HG03135 (cell line): ENCODE data around the gene ARHGEF4.

ENCODE experiments used
- ATAC-seq: cut with Tn5 transposase; IDR thresholded peaks from one replicate; pipeline ENCODE4 v1.9.1; 2021; ENCODE audit warnings: mild to moderate bottlenecking, moderate library complexity; ENCODE audit not compliant: unreplicated experiment

Gene ARHGEF4

GRCh38 chr2:131006561-131006960 is 169.8 kb downstream of the ARHGEF4 start:
- no peak for ATAC-seq

GRCh38 chr2:131008967-131009366 is 172.3 kb downstream of the ARHGEF4 start:
- ATAC-seq: no peak

GRCh38 chr2:131009713-131010475 is 173.2 kb downstream of the ARHGEF4 start:
- no peak for ATAC-seq

GRCh38 chr2:131010566-131010965 is 173.9 kb downstream of the ARHGEF4 start:
- ATAC-seq: no peak

GRCh38 chr2:131011486-131011885 is 174.8 kb downstream of the ARHGEF4 start:
- ATAC-seq: no peak

- ATAC-seq: no peak
Observed at GRCh38 chr2:131014141-131014540, 177.4 kb downstream of the ARHGEF4 start.

GRCh38 chr2:131015764-131016163 is 179.1 kb downstream of the ARHGEF4 start:
- ATAC-seq: no peak

GRCh38 chr2:131016826-131017741 is 180.4 kb downstream of the ARHGEF4 start:
- ATAC-seq: no peak

GRCh38 chr2:131022731-131023130 is 186.0 kb downstream of the ARHGEF4 start:
- ATAC-seq: no peak

GRCh38 chr2:131023758-131024157 is 187.0 kb downstream of the ARHGEF4 start:
- no peak for ATAC-seq

- ATAC-seq: no peak
Observed at GRCh38 chr2:131026919-131027318, 190.2 kb downstream of the ARHGEF4 start.

GRCh38 chr2:131027566-131028528 is 191.1 kb downstream of the ARHGEF4 start:
- no peak for ATAC-seq

- no peak for ATAC-seq
Observed at GRCh38 chr2:131029812-131030211, 193.1 kb downstream of the ARHGEF4 start.

- ATAC-seq: no peak
Observed at GRCh38 chr2:131030478-131030971, 193.8 kb downstream of the ARHGEF4 start.

GRCh38 chr2:131031431-131031841 is 194.7 kb downstream of the ARHGEF4 start:
- no peak for ATAC-seq

GRCh38 chr2:131031875-131032274 is 195.2 kb downstream of the ARHGEF4 start:
- ATAC-seq: no peak

GRCh38 chr2:131032393-131032836 is 195.7 kb downstream of the ARHGEF4 start:
- ATAC-seq: no peak

- ATAC-seq: no peak
Observed at GRCh38 chr2:131033786-131034121, 197.0 kb downstream of the ARHGEF4 start.

- no peak for ATAC-seq
Observed at GRCh38 chr2:131034122-131035051, 197.7 kb downstream of the ARHGEF4 start.
